Heart left ventricle (tissue), 13 donors: ENCODE results near the gene MYO18B.

Experiments
- CTCF ChIP-seq, 12 donors: fragments of 200-600 bp; sonication (generic) in 4 of 12; IDR thresholded peaks; one replicate each; pipeline versions ENCODE4 v1.5.0 to v1.8.0; 2018 to 2022; ENCODE audit warnings: antibody characterized with exemption in 12 of 12, mild to moderate bottlenecking in 5 of 12
- POLR2A ChIP-seq, 2 donors: fragments of 450-650 bp; IDR thresholded peaks; one replicate each; pipeline ENCODE4 v1.6.1; 2017; ENCODE audit warnings: antibody characterized with exemption in 2 of 2, mild to moderate bottlenecking in 2 of 2, moderate library complexity in 2 of 2
- donor health status: ischemic (EF 13 %, LVEDD 7.1; RV severe dilation, severe dysfunction).
- donor health status: DM: no; HTN: yes; CAD: no.
- donor health status: DM: no; HTN: no; CAD: no.
- donor health status: ischemic (EF 25% LVEDD 6.9; RV normal size, moderate dysfunction).
- donor health status: ischemic (EF 25% LVEDD 5.7; RV mildly dilated, moderate dysfunction).
- donor health status: ischemic (EF 35%, LVEDD 5.7; RV mildly dilated, moderate dysfunction).
- donor health status: nonischemic (EF 11% LVEDD 7.7; RV severe dilation, severe dysfunction).
- donor health status: DM: yes; HTN: yes; CAD: no.
- donor health status: PGD.
- donor health status: ischemic (EF 29% LVEDD 5.4; RV normal size, mild dysfunction).
- donor health status: nonischemic (EF 23%, LVEDD 6.1; RV moderate dilation, normal function).

- TF ChIP-seq CTCF (IDR thresholded peaks at IDR 0.05): no peak
- no peak for TF ChIP-seq POLR2A (IDR thresholded peaks at IDR 0.05)
Observed at GRCh38 chr22:26017932-26018331, 275.9 kb downstream of the MYO18B start.
